ENCODE results near the gene RFFL. TPM values are rescaled to one million over a fixed set of nuclear protein-coding genes. Genes with fewer than 3 reads are reported as not detected.
"Not testable (repeated sequence)": the region's sequence is repeated elsewhere in the genome, so short reads cannot be mapped to it uniquely, and the experiment has no call there.

RFFL gene
- total RNA-seq, 1 experiment from 2014 or later, result 40.3 TPM

DNA sequence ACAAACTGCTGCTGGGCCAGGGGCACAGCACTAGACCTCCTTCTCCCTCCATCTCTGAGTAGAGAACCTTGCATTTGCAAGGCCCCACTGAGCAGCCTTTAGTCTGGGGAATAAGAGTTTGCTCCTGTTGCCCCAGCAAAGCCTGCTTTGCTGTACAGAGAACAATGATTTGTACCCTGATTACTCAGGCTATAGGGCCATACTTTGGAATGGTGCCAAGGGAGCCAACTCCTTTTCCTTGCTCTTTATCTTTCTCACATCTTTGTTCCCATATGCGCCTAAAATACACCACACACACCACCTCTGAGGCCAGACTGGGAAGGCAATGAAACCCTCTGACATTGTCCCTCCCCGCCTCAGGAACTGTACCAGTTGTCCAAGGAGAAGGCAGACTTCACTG lies 62.0 kb downstream of the RFFL start (continued):
- TF ChIP-seq, protein P1, sequence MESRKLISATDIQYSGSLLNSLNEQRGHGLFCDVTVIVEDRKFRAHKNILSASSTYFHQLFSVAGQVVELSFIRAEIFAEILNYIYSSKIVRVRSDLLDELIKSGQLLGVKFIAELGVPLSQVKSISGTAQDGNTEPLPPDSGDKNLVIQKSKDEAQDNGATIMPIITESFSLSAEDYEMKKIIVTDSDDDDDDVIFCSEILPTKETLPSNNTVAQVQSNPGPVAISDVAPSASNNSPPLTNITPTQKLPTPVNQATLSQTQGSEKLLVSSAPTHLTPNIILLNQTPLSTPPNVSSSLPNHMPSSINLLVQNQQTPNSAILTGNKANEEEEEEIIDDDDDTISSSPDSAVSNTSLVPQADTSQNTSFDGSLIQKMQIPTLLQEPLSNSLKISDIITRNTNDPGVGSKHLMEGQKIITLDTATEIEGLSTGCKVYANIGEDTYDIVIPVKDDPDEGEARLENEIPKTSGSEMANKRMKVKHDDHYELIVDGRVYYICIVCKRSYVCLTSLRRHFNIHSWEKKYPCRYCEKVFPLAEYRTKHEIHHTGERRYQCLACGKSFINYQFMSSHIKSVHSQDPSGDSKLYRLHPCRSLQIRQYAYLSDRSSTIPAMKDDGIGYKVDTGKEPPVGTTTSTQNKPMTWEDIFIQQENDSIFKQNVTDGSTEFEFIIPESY (IDR thresholded peaks at IDR 0.05; ENCODE audit: extremely low read depth, insufficient replicate concordance, low read length), result no peak
- no peak for TF ChIP-seq SIN3A (IDR thresholded peaks at IDR 0.05; ENCODE audit: low read depth)

DNA sequence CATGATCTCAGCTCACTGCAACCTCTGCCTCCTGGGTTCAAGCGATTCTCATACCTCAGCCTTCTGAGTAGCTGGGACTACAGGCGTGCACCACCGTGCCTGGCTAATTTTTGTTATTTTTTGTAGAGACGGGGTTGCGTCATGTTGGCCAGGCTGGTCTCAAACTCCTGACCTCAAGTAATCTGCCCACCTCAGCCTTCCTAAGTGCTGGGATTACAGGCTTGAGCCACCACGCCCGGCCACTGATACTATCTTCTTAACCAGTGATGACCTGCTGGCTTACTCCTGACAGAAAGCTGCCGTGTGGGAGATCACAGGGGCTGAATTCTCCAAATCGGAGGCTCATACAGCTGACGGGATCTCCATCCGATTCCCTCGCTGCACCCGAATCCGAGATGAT lies 62.5 kb downstream of the RFFL start:
- POLR2A ChIA-PET; H3K79me2 ChIP-seq (ENCODE audit: insufficient read depth, low read length); BruUV-seq (replicated peaks); ATAC-seq; RAD21 ChIA-PET (ENCODE audit: low non-redundant PET in 1 of 2, low total read pairs in 2 of 2, uncharacterized antibody in 2 of 2, unreplicated experiment in 2 of 2); H3K27me3 ChIP-seq (ENCODE audit: insufficient read depth, low read length); H4K20me1 ChIP-seq (ENCODE audit: insufficient read depth); H3K9me3 ChIP-seq (ENCODE audit: control insufficient read depth in 1 of 2, insufficient read depth in 1 of 2, low read depth in 1 of 2, low read length in 2 of 2); DNase-seq (ENCODE audit: low read depth, low spot score); H3K4me2 ChIP-seq (ENCODE audit: low read length); H2AFZ ChIP-seq (ENCODE audit: low read depth, low read length, poor library complexity, severe bottlenecking); H3K9ac ChIP-seq (ENCODE audit: low read length); CTCF ChIA-PET; H3K4me1 ChIP-seq (ENCODE audit: control insufficient read depth in 1 of 2, insufficient read depth in 2 of 2, low read length in 2 of 2); H3K9me2 ChIP-seq (ENCODE audit: insufficient read depth); intact Hi-C loops (cut with micrococcal nuclease); H3K27ac ChIP-seq (ENCODE audit: low read depth, low read length); H3K4me3 ChIP-seq (replicated peaks in 1 of 2; ENCODE audit: low read depth in 1 of 2, low read length in 2 of 2): not testable (repeated sequence)
- H3K36me3 ChIP-seq (ENCODE audit: control insufficient read depth in 1 of 2, insufficient read depth in 2 of 2, low read length in 2 of 2), result peaks cover 17 to 52% of the 10 kb centered on the region in 2 experiments; a peak in 3 of 4 replicates

DNA sequence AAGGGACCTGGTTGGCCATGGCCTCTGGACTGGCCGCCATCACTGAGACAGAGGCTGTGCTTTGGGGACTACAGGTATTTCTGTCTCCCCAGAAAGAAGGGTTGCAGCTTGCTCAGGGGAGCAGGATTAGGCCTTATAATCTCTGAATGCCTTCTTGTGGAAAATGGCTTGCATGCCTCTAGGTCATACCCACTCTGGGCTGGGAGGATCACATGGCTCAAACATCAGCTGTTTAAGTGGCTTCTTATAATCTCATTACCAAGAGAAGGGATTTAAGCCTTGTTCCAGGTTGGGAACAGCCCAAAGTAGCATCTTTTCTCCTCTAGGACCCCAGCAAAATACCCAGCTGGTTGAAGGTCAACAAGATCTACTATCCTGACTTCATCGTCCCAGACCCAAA lies 64.1 kb downstream of the RFFL start:
- DNase-seq (ENCODE audit: low read depth, low spot score), result no peak
- H3K4me1 ChIP-seq (ENCODE audit: control insufficient read depth in 1 of 2, insufficient read depth in 2 of 2, low read length in 2 of 2), result no peaks in the 10 kb centered on the region
- H3K27ac ChIP-seq (ENCODE audit: low read depth, low read length), result no peak overlapping the region
- no peak overlapping the region for H3K9ac ChIP-seq (ENCODE audit: low read length)
- H3K4me3 ChIP-seq (replicated peaks in 1 of 2; ENCODE audit: low read depth in 1 of 2, low read length in 2 of 2), result no peak overlapping the region
- no peak overlapping the region for H3K4me2 ChIP-seq (ENCODE audit: low read length)
- ChIA-PET POLR2A (no interaction called here), CTCF (interaction anchor here (0.8 to 2.4 kb wide), 2 partner anchors 120 to 457 kb away, joined by 3 to 12 read pairs; partner anchors contain the start of gene RAD51D), RAD21 (ENCODE audit: low non-redundant PET in 1 of 2, low total read pairs in 2 of 2, uncharacterized antibody in 2 of 2, unreplicated experiment in 2 of 2) (interaction anchor here in 1 of 2 experiments (1.2 kb wide), 1 partner anchor 120 kb away, joined by 3 read pairs; the partner anchor contains the start of gene RAD51D)
- ATAC-seq, result no peak
- H3K36me3 ChIP-seq (ENCODE audit: control insufficient read depth in 1 of 2, insufficient read depth in 2 of 2, low read length in 2 of 2), result peaks cover 18 to 60% of the 10 kb centered on the region in 2 experiments; a peak in 3 of 4 replicates
- no peaks in the 10 kb centered on the region for H3K9me2 ChIP-seq (ENCODE audit: insufficient read depth)
- intact Hi-C loops (cut with micrococcal nuclease), result loop anchor here (5.0 to 10.0 kb wide), 3 partner anchors 538 to 748 kb away; partner anchors contain the start of gene SLFN12L
- no TSS peak for BruUV-seq (replicated peaks)
- no peak overlapping the region for H2AFZ ChIP-seq (ENCODE audit: low read depth, low read length, poor library complexity, severe bottlenecking)
- H3K9me3 ChIP-seq (ENCODE audit: control insufficient read depth in 1 of 2, insufficient read depth in 1 of 2, low read depth in 1 of 2, low read length in 2 of 2), result no peaks in the 10 kb centered on the region
- no peaks in the 10 kb centered on the region for H3K79me2 ChIP-seq (ENCODE audit: insufficient read depth, low read length)
- H3K27me3 ChIP-seq (ENCODE audit: insufficient read depth, low read length), result no peaks in the 10 kb centered on the region
- no peaks in the 10 kb centered on the region for H4K20me1 ChIP-seq (ENCODE audit: insufficient read depth)
- TF ChIP-seq FOSL1 (IDR thresholded peaks at IDR 0.05; ENCODE audit: low read depth) (no peak), SP1 (IDR thresholded peaks at IDR 0.05; ENCODE audit: low read depth) (no peak), ZNF274 (IDR thresholded peaks at IDR 0.05; ENCODE audit: low read depth, low read length) (no peak), POLR2AphosphoS5 (IDR thresholded peaks at IDR 0.05; ENCODE audit: low read depth, low read length) (no peak), POLR2A (IDR thresholded peaks at IDR 0.05; ENCODE audit: borderline replicate concordance, extremely low read depth, insufficient read depth, insufficient read length) (no peak), SRF (IDR thresholded peaks at IDR 0.05; ENCODE audit: low read depth) (no peak), SIN3A (IDR thresholded peaks at IDR 0.05; ENCODE audit: low read depth) (no peak), EZH2phosphoT487 (IDR thresholded peaks at IDR 0.05; ENCODE audit: borderline replicate concordance) (no peak), ZFX (IDR thresholded peaks at IDR 0.05) (no peak), CEBPB (IDR thresholded peaks at IDR 0.05; ENCODE audit: low read depth) (no peak)
- TF ChIP-seq, protein P2, sequence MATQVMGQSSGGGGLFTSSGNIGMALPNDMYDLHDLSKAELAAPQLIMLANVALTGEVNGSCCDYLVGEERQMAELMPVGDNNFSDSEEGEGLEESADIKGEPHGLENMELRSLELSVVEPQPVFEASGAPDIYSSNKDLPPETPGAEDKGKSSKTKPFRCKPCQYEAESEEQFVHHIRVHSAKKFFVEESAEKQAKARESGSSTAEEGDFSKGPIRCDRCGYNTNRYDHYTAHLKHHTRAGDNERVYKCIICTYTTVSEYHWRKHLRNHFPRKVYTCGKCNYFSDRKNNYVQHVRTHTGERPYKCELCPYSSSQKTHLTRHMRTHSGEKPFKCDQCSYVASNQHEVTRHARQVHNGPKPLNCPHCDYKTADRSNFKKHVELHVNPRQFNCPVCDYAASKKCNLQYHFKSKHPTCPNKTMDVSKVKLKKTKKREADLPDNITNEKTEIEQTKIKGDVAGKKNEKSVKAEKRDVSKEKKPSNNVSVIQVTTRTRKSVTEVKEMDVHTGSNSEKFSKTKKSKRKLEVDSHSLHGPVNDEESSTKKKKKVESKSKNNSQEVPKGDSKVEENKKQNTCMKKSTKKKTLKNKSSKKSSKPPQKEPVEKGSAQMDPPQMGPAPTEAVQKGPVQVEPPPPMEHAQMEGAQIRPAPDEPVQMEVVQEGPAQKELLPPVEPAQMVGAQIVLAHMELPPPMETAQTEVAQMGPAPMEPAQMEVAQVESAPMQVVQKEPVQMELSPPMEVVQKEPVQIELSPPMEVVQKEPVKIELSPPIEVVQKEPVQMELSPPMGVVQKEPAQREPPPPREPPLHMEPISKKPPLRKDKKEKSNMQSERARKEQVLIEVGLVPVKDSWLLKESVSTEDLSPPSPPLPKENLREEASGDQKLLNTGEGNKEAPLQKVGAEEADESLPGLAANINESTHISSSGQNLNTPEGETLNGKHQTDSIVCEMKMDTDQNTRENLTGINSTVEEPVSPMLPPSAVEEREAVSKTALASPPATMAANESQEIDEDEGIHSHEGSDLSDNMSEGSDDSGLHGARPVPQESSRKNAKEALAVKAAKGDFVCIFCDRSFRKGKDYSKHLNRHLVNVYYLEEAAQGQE (IDR thresholded peaks at IDR 0.05; ENCODE audit: low read depth), result no peak
- TF ChIP-seq, protein P3, sequence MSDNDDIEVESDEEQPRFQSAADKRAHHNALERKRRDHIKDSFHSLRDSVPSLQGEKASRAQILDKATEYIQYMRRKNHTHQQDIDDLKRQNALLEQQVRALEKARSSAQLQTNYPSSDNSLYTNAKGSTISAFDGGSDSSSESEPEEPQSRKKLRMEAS (IDR thresholded peaks at IDR 0.05), result no peak
- TF ChIP-seq, protein P4, sequence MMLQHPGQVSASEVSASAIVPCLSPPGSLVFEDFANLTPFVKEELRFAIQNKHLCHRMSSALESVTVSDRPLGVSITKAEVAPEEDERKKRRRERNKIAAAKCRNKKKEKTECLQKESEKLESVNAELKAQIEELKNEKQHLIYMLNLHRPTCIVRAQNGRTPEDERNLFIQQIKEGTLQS (IDR thresholded peaks at IDR 0.05), result no peak

Data from HCT116 (cell line).